OCI-LY7 (cell line): ENCODE measurements around the gene TFAP2C.

Source experiments
- EZH2phosphoT487 ChIP-seq: fragments of 200-600 bp; sonication (generic); IDR thresholded peaks from 2 replicates; pipeline ENCODE4 v1.6.1; 2018; ENCODE audit warnings: low read depth, borderline replicate concordance, mild to moderate bottlenecking, mixed run types, antibody characterized with exemption, low read length, moderate library complexity, mixed read lengths
- TF ChIP-seq, protein P1 (sequence below): fragments of 200-600 bp; sonication (generic); conservative IDR thresholded peaks from 2 replicates; pipeline ENCODE4 v1.5.1; 2014; ENCODE audit warnings: mild to moderate bottlenecking, antibody characterized with exemption, low read length, moderate library complexity, mixed read lengths

DNA sequence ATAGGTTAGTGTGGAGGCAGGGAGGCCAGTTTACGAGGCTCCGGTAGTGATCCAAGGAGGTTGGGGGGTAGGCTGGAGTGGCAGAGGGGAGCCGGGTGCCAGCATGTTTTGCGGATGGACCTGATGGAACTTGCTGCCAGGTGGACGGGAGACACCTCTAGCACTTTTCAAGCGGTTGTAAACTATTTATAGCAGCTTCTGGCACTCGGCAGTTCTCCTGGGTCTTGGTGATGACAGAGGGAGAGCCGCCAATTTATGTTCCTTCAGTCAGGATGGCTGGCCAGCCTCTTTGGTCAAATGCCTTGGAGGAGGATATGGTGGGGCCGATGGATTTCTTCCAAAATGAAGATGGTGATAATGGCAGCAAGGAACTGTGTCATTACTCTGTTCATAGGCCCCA lies 28.8 kb downstream of the TFAP2C start:
- TF ChIP-seq EZH2phosphoT487, result no peak
- TF ChIP-seq, protein P1, sequence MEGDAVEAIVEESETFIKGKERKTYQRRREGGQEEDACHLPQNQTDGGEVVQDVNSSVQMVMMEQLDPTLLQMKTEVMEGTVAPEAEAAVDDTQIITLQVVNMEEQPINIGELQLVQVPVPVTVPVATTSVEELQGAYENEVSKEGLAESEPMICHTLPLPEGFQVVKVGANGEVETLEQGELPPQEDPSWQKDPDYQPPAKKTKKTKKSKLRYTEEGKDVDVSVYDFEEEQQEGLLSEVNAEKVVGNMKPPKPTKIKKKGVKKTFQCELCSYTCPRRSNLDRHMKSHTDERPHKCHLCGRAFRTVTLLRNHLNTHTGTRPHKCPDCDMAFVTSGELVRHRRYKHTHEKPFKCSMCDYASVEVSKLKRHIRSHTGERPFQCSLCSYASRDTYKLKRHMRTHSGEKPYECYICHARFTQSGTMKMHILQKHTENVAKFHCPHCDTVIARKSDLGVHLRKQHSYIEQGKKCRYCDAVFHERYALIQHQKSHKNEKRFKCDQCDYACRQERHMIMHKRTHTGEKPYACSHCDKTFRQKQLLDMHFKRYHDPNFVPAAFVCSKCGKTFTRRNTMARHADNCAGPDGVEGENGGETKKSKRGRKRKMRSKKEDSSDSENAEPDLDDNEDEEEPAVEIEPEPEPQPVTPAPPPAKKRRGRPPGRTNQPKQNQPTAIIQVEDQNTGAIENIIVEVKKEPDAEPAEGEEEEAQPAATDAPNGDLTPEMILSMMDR, result no peak
